HFFc6 (cell line): ENCODE measurements around the gene ABCG1. TPM values are rescaled to one million over a fixed set of nuclear protein-coding genes. Genes with fewer than 3 reads are reported as not detected.

ENCODE experiments used
- DNase-seq: peaks from one replicate; pipeline ENCODE4 v3.0.0-alpha.2; 2018
- H3K27ac Mint-ChIP-seq: 2 replicates; pipeline ENCODE4 v1.8.0; 2020; ENCODE audit warnings: mild to moderate bottlenecking, mixed read lengths
- H3K27me3 Mint-ChIP-seq: 2 replicates; pipeline ENCODE4 v1.8.0; 2021; ENCODE audit warnings: mild to moderate bottlenecking, moderate library complexity, mixed read lengths; ENCODE audit not compliant: insufficient read depth
- H3K36me3 Mint-ChIP-seq: 2 replicates; pipeline ENCODE4 v1.8.0; 2021; ENCODE audit warnings: low read depth, mixed read lengths
- H3K4me1 Mint-ChIP-seq: 2 replicates; pipeline ENCODE4 v1.8.0; 2020; ENCODE audit warnings: low read depth, mixed read lengths
- H3K4me3 Mint-ChIP-seq: 2 replicates; pipeline ENCODE4 v1.8.0; 2020; ENCODE audit warnings: mild to moderate bottlenecking, moderate library complexity, mixed read lengths
- H3K9me3 Mint-ChIP-seq: 2 replicates; pipeline ENCODE4 v1.8.0; 2020; ENCODE audit warnings: mild to moderate bottlenecking, mixed read lengths
- CTCF ChIP-seq: fragments of 200-600 bp; sonication (generic); IDR thresholded peaks from 2 replicates; pipeline ENCODE4 v1.5.0; 2021; ENCODE audit warnings: antibody characterized with exemption, mild to moderate bottlenecking
- total RNA-seq, 6 experiments: library from RNA; stranded (reverse); fragmentation: NEBNext Ultra II Directional; extraction: Animal tissue kit (Norgen Biotek cat#: 25700); gene quantifications; 2 replicates in 1 of 6; 3 replicates in 5 of 6; pipeline ENCODE4 v1.2.3, GENCODE V29; 2021

ABCG1 gene
- total RNA-seq, 6 experiments from 2014 or later, result not detected

GRCh38 chr21:42279888-42280287 is 60.9 kb downstream of the ABCG1 start:
- H3K27ac Mint-ChIP-seq, result no peak overlapping the region
- H3K4me1 Mint-ChIP-seq, result no peaks in the 10 kb centered on the region
- no peaks in the 10 kb centered on the region; the same call in 1 of the 2 replicates for H3K36me3 Mint-ChIP-seq
- TF ChIP-seq CTCF, result no peak
- H3K4me3 Mint-ChIP-seq, result no peak overlapping the region
- DNase-seq, result no peak
- H3K9me3 Mint-ChIP-seq, result peaks cover 49% of the 10 kb centered on the region
- peaks cover under 1% of the 10 kb centered on the region for H3K27me3 Mint-ChIP-seq

GRCh38 chr21:42280356-42281180 is 61.6 kb downstream of the ABCG1 start:
- no peaks in the 10 kb centered on the region for H3K4me1 Mint-ChIP-seq
- no peaks in the 10 kb centered on the region; the same call in none of the 2 replicates for H3K27me3 Mint-ChIP-seq
- peaks cover 50% of the 10 kb centered on the region for H3K9me3 Mint-ChIP-seq
- DNase-seq, result no peak
- no peak for TF ChIP-seq CTCF
- H3K36me3 Mint-ChIP-seq, result no peaks in the 10 kb centered on the region
- no peak overlapping the region for H3K27ac Mint-ChIP-seq
- H3K4me3 Mint-ChIP-seq, result no peak overlapping the region

- Mint-ChIP-seq H3K9me3 (peaks cover 56% of the 10 kb centered on the region), H3K36me3 (no peaks in the 10 kb centered on the region), H3K4me1 (no peaks in the 10 kb centered on the region), H3K27ac (no peak overlapping the region), H3K27me3 (no peaks in the 10 kb centered on the region; the same call in none of the 2 replicates), H3K4me3 (no peak overlapping the region)
- no peak for DNase-seq
- TF ChIP-seq CTCF, result no peak
These were observed 62.3 kb downstream of the ABCG1 start for GRCh38 chr21:42281181-42281680.

GRCh38 chr21:42282021-42282420 is 63.1 kb downstream of the ABCG1 start:
- Mint-ChIP-seq H3K36me3 (no peaks in the 10 kb centered on the region; the same call in 1 of the 2 replicates), H3K9me3 (peaks cover 60% of the 10 kb centered on the region), H3K27me3 (no peaks in the 10 kb centered on the region; the same call in none of the 2 replicates), H3K4me1 (no peaks in the 10 kb centered on the region), H3K4me3 (no peak overlapping the region), H3K27ac (no peak overlapping the region)
- no peak for DNase-seq
- no peak for TF ChIP-seq CTCF

- Mint-ChIP-seq H3K27ac (no peak overlapping the region), H3K36me3 (no peaks in the 10 kb centered on the region; the same call in 1 of the 2 replicates)
- no peak for TF ChIP-seq CTCF
These were observed 63.8 kb downstream of the ABCG1 start for GRCh38 chr21:42282715-42283114.

More at GRCh38 chr21:42282715-42283114, 63.8 kb downstream of the ABCG1 start:
- peaks cover 64% of the 10 kb centered on the region for H3K9me3 Mint-ChIP-seq
- H3K4me1 Mint-ChIP-seq, result no peaks in the 10 kb centered on the region
- no peak for DNase-seq
- no peaks in the 10 kb centered on the region; the same call in none of the 2 replicates for H3K27me3 Mint-ChIP-seq
- no peak overlapping the region for H3K4me3 Mint-ChIP-seq
